ENCODE data around the gene MIPEP. TPM values are rescaled to one million over a fixed set of nuclear protein-coding genes. Genes with fewer than 3 reads are reported as not detected.

The MIPEP gene
- total and polyA plus RNA-seq, 11 donors = 21.5 to 88.1 (median 42.1) TPM

- Histone ChIP-seq H3K9me3 (no peaks in the 10 kb centered on the region), H3K27me3 (no peaks in the 10 kb centered on the region), H3K27ac (no peak overlapping the region), H3K4me1 (peaks cover 0 to 7% (median 0%) of the 10 kb centered on the region in 12 donors), H3K36me3 (peaks cover 0 to 38% (median 6%) of the 10 kb centered on the region in 9 donors), H3K4me3 (no peak overlapping the region)
- intact Hi-C loops (cut with DNase I) = no loop called here
- DNase-seq (no peak), ATAC-seq (no peak)
- 94 to 98% (median 96%) methylated on average over 5 of the region's 5 CpGs for WGBS, 4 donors
- TF ChIP-seq POLR2A (IDR thresholded peaks at IDR 0.05) (no peak), CTCF (IDR thresholded peaks at IDR 0.05) (no peak)
Observed at GRCh38 chr13:23805122-23805521, 84.1 kb downstream of the MIPEP start.

GRCh38 chr13:23804166-23804565 is 85.0 kb downstream of the MIPEP start:
- TF ChIP-seq POLR2A (IDR thresholded peaks at IDR 0.05) (no peak), CTCF (IDR thresholded peaks at IDR 0.05) (no peak)
- 71 to 90% (median 75%) methylated on average over 1 of the region's 1 CpG for WGBS, 4 donors
- H3K27me3 ChIP-seq = no peaks in the 10 kb centered on the region
- no peaks in the 10 kb centered on the region for H3K9me3 ChIP-seq
- intact Hi-C loops (cut with DNase I) = no loop called here
- ATAC-seq = no peak
- peaks cover 0 to 38% (median 6%) of the 10 kb centered on the region in 9 donors for H3K36me3 ChIP-seq
- peaks cover 0 to 15% (median 0%) of the 10 kb centered on the region in 12 donors for H3K4me1 ChIP-seq
- no peak overlapping the region for H3K4me3 ChIP-seq
- no peak for DNase-seq
- no peak overlapping the region for H3K27ac ChIP-seq

GRCh38 chr13:23801141-23801540 is 88.1 kb downstream of the MIPEP start:
- no peak overlapping the region for H3K4me3 ChIP-seq
- intact Hi-C loops (cut with DNase I) = no loop called here
- peaks cover 0 to 40% (median 6%) of the 10 kb centered on the region in 9 donors for H3K36me3 ChIP-seq
- H3K4me1 ChIP-seq = peaks cover 0 to 15% (median 0%) of the 10 kb centered on the region in 12 donors
- TF ChIP-seq CTCF (IDR thresholded peaks at IDR 0.05) = no peak
- no peak for TF ChIP-seq POLR2A (IDR thresholded peaks at IDR 0.05)
- H3K9me3 ChIP-seq = no peaks in the 10 kb centered on the region
- no peaks in the 10 kb centered on the region for H3K27me3 ChIP-seq
- WGBS, 4 donors = 86 to 98% (median 96%) methylated on average over 4 of the region's 4 CpGs
- no peak overlapping the region for H3K27ac ChIP-seq
- DNase-seq = no peak
- no peak for ATAC-seq

- ATAC-seq = peak in 3 of 4 donors; percentile 45 to 76 (median 62)
Observed at GRCh38 chr13:23799945-23800344, 89.3 kb downstream of the MIPEP start.

More at GRCh38 chr13:23799945-23800344, 89.3 kb downstream of the MIPEP start:
- peak overlapping the region in 7 of 12 donors; percentile 9 to 47 (median 31) for H3K27ac ChIP-seq
- H3K4me3 ChIP-seq = no peak overlapping the region
- peaks cover 0 to 22% (median 2%) of the 10 kb centered on the region in 12 donors for H3K4me1 ChIP-seq
- peaks cover 0 to 31% (median 0%) of the 10 kb centered on the region in 9 donors for H3K36me3 ChIP-seq
- TF ChIP-seq CTCF (IDR thresholded peaks at IDR 0.05) (no peak), POLR2A (IDR thresholded peaks at IDR 0.05) (no peak)
- 59 to 78% (median 74%) methylated on average over 1 of the region's 1 CpG for WGBS, 4 donors
- no peaks in the 10 kb centered on the region for H3K27me3 ChIP-seq
- intact Hi-C loops (cut with DNase I) = loop anchor here in 1 of 10 donors (10.0 kb wide), 1 partner anchor 225 kb away; the partner anchor contains the start of gene TNFRSF19
- no peaks in the 10 kb centered on the region for H3K9me3 ChIP-seq
- DNase-seq = no peak
